ENCODE measurements around the gene ZNF138. TPM values are rescaled to one million over a fixed set of nuclear protein-coding genes. Genes with fewer than 3 reads are reported as not detected.
A peak's percentile ranks its signal among the peaks of the same experiment; 100 is the strongest.

Gene ZNF138
- polyA plus RNA-seq, 1 experiment, result 4.2 TPM

DNA sequence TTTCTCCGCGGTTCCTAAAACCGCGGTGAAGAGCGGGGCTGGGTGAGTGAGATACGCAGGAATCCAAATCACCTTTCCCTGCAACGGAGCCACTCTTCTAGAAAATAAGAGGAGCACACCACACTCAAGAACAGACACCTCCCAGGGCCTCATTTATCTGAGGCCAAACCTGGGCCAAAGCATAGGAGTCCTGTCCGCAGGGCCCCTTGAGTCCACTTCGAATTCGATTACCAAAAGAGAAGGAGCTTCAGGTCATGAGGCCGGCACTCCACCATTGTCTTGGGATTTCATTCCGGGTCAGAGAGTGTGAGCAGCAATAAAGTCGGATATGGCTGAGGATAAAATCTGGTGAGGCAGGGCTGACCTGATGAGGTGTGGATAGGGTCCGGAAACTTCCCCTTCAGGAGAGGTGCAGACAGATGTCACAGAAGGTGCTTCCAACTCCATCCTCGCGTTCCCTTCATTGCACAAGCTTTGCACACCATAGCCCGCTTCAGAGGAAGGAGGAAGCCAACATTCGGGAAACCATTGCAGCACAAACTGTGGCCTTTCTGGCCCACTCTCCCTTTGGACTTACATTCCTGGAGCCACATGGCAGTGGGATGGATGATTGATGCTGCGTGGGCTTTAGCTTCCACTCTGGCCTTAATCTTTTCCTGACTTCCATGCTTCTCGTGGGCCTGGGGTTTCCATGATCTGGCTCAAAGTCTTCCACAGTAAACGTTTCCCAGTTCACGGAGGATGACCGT is 81.6 kb downstream of the ZNF138 start:
- TF ChIP-seq, protein P1, sequence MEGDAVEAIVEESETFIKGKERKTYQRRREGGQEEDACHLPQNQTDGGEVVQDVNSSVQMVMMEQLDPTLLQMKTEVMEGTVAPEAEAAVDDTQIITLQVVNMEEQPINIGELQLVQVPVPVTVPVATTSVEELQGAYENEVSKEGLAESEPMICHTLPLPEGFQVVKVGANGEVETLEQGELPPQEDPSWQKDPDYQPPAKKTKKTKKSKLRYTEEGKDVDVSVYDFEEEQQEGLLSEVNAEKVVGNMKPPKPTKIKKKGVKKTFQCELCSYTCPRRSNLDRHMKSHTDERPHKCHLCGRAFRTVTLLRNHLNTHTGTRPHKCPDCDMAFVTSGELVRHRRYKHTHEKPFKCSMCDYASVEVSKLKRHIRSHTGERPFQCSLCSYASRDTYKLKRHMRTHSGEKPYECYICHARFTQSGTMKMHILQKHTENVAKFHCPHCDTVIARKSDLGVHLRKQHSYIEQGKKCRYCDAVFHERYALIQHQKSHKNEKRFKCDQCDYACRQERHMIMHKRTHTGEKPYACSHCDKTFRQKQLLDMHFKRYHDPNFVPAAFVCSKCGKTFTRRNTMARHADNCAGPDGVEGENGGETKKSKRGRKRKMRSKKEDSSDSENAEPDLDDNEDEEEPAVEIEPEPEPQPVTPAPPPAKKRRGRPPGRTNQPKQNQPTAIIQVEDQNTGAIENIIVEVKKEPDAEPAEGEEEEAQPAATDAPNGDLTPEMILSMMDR (IDR thresholded peaks at IDR 0.05; ENCODE audit: low read depth, low read length), result no peak
- POLR2A ChIA-PET, result no interaction called here

GRCh38 chr7:64876792-64877713 is 82.8 kb downstream of the ZNF138 start:
- Histone ChIP-seq H3K4me3 (ENCODE audit: low read depth, low read length) (peak overlapping the region; percentile 43), H3K9me3 (ENCODE audit: control insufficient read depth, insufficient read depth, low read length) (peaks cover 82% of the 10 kb centered on the region), H3K27me3 (ENCODE audit: control insufficient read depth, insufficient read depth, low read length) (no peaks in the 10 kb centered on the region), H3K27ac (ENCODE audit: low read depth, low read length) (no peak overlapping the region)
- no peak for DNase-seq (ENCODE audit: low read depth, low spot score)
- TF ChIP-seq, protein P1 (IDR thresholded peaks at IDR 0.05; ENCODE audit: low read depth, low read length), result no peak
- ChIA-PET CTCF (no interaction called here), POLR2A (no interaction called here)

More for the DNA sequence above, 81.6 kb downstream of the ZNF138 start:
- H3K9me3 ChIP-seq (ENCODE audit: control insufficient read depth, insufficient read depth, low read length), result peaks cover 77% of the 10 kb centered on the region
- DNase-seq (ENCODE audit: low read depth, low spot score), result no peak
- no peak overlapping the region for H3K4me3 ChIP-seq (ENCODE audit: low read depth, low read length)
- H3K27ac ChIP-seq (ENCODE audit: low read depth, low read length), result no peak overlapping the region
- no peaks in the 10 kb centered on the region for H3K27me3 ChIP-seq (ENCODE audit: control insufficient read depth, insufficient read depth, low read length)
- CTCF ChIA-PET, result no interaction called here

DNA sequence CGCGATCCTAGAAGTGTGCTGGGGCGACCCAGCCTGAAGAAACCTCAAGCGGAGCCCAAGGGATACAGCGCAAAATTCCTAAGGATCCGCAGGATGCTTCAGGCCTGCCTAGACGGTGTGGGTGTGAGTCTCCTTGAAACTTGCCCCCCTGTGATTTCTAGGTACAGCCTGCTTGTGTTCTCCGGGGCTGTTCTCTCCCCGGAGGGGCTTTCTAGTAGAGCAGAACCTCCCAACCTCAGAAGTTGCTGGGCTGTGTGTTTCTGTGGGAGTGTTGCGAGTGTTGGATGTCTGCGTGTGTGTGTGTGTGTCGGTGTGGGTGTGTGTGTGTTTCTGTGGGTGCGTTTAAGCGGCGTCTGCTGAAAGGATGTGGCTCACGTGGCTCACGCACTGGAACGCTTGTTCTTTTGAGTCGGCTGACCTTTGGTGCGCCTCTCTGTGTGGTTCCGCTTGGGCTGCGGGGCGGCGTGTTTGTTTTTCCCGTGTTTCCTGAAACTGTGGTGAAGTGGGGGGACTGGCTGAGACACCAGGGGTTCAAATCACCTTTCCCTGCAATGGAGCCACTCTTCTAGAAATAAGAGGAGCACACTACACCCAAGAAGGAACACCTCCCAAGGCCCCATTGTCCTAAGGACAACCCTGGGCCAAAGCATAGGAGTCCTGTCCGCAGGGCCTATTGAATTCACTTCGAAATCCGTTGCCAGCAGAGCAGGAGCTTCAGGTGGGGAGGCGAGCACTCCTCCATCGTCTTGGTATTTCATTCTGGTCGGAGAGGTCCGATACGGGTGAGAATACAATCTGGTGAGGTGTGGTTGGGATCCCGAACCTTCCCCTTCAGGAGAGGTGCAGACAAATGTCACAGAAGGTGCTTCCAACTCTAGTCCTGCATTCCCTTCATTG is 83.7 kb downstream of the ZNF138 start:
- peaks cover 82% of the 10 kb centered on the region for H3K9me3 ChIP-seq (ENCODE audit: control insufficient read depth, insufficient read depth, low read length)
- ChIA-PET POLR2A (no interaction called here), CTCF (no interaction called here)
- TF ChIP-seq, protein P1 (IDR thresholded peaks at IDR 0.05; ENCODE audit: low read depth, low read length), result no peak
- DNase-seq (ENCODE audit: low read depth, low spot score), result no peak
- no peaks in the 10 kb centered on the region for H3K27me3 ChIP-seq (ENCODE audit: control insufficient read depth, insufficient read depth, low read length)
- peak overlapping the region; percentile 43 for H3K4me3 ChIP-seq (ENCODE audit: low read depth, low read length)
- no peak overlapping the region for H3K27ac ChIP-seq (ENCODE audit: low read depth, low read length)

DNA sequence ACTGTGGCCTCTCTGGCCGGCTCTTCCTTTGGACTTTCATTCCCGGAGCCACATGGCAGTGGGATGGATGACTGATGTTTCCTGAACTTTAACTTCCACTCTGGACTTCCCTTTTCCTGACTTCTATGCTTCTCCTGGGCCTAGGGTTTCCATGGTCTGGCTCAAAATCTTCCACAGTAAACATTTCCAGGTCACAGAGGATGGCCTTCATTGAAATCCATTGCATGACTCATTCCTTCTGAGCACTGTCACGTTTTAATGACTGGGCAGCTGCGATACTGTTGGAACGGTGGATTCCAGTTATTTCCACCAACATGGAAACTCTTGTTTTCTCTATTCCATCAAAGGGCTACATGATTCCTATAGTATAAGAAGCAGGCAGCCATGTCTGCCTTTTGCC is 84.5 kb downstream of the ZNF138 start:
- TF ChIP-seq, protein P1 (IDR thresholded peaks at IDR 0.05; ENCODE audit: low read depth, low read length), result no peak
- ChIA-PET CTCF (no interaction called here), POLR2A (no interaction called here)
- DNase-seq (ENCODE audit: low read depth, low spot score), result no peak
- H3K9me3 ChIP-seq (ENCODE audit: control insufficient read depth, insufficient read depth, low read length), result peaks cover 86% of the 10 kb centered on the region
- no peaks in the 10 kb centered on the region for H3K27me3 ChIP-seq (ENCODE audit: control insufficient read depth, insufficient read depth, low read length)
- no peak overlapping the region for H3K4me3 ChIP-seq (ENCODE audit: low read depth, low read length)
- no peak overlapping the region for H3K27ac ChIP-seq (ENCODE audit: low read depth, low read length)

Data from AG04450 (cell line).